Heart left ventricle (tissue), 16 donors: ENCODE results near the gene TRAF3. TPM values are rescaled to one million over a fixed set of nuclear protein-coding genes. Genes with fewer than 3 reads are reported as not detected.
A peak's percentile ranks its signal among the peaks of the same experiment; 100 is the strongest.
"Not testable (repeated sequence)": the region's sequence is repeated elsewhere in the genome, so short reads cannot be mapped to it uniquely, and the experiment has no call there.

ENCODE experiments used
- ATAC-seq, 4 donors: fragments of 200-7000 bp; cut with Tn5 transposase; one replicate each; pipeline ENCODE4 v1.9.1; 2020 to 2022; ENCODE audit warnings: moderate library complexity in 4 of 4, mild to moderate bottlenecking in 3 of 4, moderate number of reproducible peaks in 1 of 4
- DNase-seq, 5 donors: peaks; one replicate each; pipeline ENCODE4 v3.0.0-alpha.2; 2020
- H3K27ac ChIP-seq, 12 donors: fragments of 200-600 bp; sonication (generic) in 4 of 12; one replicate each; pipeline versions ENCODE4 v1.5.0 to v1.8.0; 2016 to 2022; ENCODE audit warnings: mild to moderate bottlenecking in 2 of 12
- H3K27me3 ChIP-seq, 9 donors: fragments of 200-600 bp; sonication (generic) in 2 of 9; one replicate each; pipeline versions ENCODE4 v1.5.1 to v1.8.0; 2016 to 2022; ENCODE audit warnings: mild to moderate bottlenecking in 3 of 9
- H3K36me3 ChIP-seq, 9 donors: fragments of 200-600 bp; sonication (generic) in 2 of 9; one replicate each; pipeline versions ENCODE4 v1.5.0 to v1.8.0; 2018 to 2022; ENCODE audit warnings: mild to moderate bottlenecking in 2 of 9
- H3K4me1 ChIP-seq, 12 donors: fragments of 200-600 bp; sonication (generic) in 4 of 12; one replicate each; pipeline versions ENCODE4 v1.5.0 to v1.8.0; 2016 to 2022; ENCODE audit warnings: mild to moderate bottlenecking in 3 of 12
- H3K4me3 ChIP-seq, 12 donors: fragments of 200-600 bp; sonication (generic) in 4 of 12; one replicate each; pipeline versions ENCODE4 v1.5.0 to v1.8.0; 2017 to 2022; ENCODE audit warnings: mild to moderate bottlenecking in 9 of 12, moderate library complexity in 4 of 12
- H3K9me3 ChIP-seq, 12 donors: fragments of 200-600 bp; sonication (generic) in 4 of 12; one replicate each; pipeline versions ENCODE4 v1.5.0 to v1.8.0; 2016 to 2022; ENCODE audit warnings: mild to moderate bottlenecking in 1 of 12
- CTCF ChIP-seq, 12 donors: fragments of 200-600 bp; sonication (generic) in 4 of 12; IDR thresholded peaks; one replicate each; pipeline versions ENCODE4 v1.5.0 to v1.8.0; 2018 to 2022; ENCODE audit warnings: antibody characterized with exemption in 12 of 12, mild to moderate bottlenecking in 5 of 12
- POLR2A ChIP-seq, 2 donors: fragments of 450-650 bp; IDR thresholded peaks; one replicate each; pipeline ENCODE4 v1.6.1; 2017; ENCODE audit warnings: antibody characterized with exemption in 2 of 2, mild to moderate bottlenecking in 2 of 2, moderate library complexity in 2 of 2
- WGBS, 4 donors: extraction: QIAGEN DNeasy Blood & Tissue Kit in 2 of 4; methylation state at CpG; one replicate each; pipeline versions ENCODE4 v1.1.5 to v1.1.7; 2013 to 2018; 5-methylcytosine and 5-hydroxymethylcytosine counted together
- intact Hi-C, 10 donors: fragments of 100-400 bp; cut with DNase I; formaldehyde crosslinking; loops; one replicate each; pipeline versions ENCODE4 v1.11.1 to v1.14.2; 2022
- polyA plus RNA-seq, 2 donors: library from polyadenylated mRNA; stranded (reverse); fragments of 200-250 nt; gene quantifications; one replicate each; pipeline ENCODE4 v1.2.3, GENCODE V29; 2013
- total RNA-seq, 9 donors: library from RNA; depleted of rRNA in 2 of 9; stranded (reverse); fragments of >200 nt in 2 of 9; fragmentation: NEBNext Ultra II Directional in 3 of 9; extraction: Animal tissue kit (Norgen Biotek cat#: 25700) in 3 of 9; gene quantifications; one replicate each; pipeline versions ENCODE4 v1.1.0 to v1.2.4, GENCODE V29; 2016 to 2023
- donor health status: ischemic (EF 13 %, LVEDD 7.1; RV severe dilation, severe dysfunction).
- donor health status: healthy with polysubstance abuse.
- donor health status: DM: no; HTN: yes; CAD: no.
- donor health status: DM: no; HTN: no; CAD: no.
- donor health status: ischemic (EF 25% LVEDD 6.9; RV normal size, moderate dysfunction).
- donor health status: ischemic (EF 25% LVEDD 5.7; RV mildly dilated, moderate dysfunction).
- donor health status: healthy.
- donor health status: DM: yes; HTN: yes; CAD: no.
- donor health status: ischemic (EF 35%, LVEDD 5.7; RV mildly dilated, moderate dysfunction).
- donor health status: nonischemic (EF 11% LVEDD 7.7; RV severe dilation, severe dysfunction).
- donor health status: DM: yes; HTN: yes; CAD: no.
- donor health status: PGD.
- donor health status: ischemic (EF 29% LVEDD 5.4; RV normal size, mild dysfunction).
- donor health status: nonischemic (EF 23%, LVEDD 6.1; RV moderate dilation, normal function).

Gene TRAF3
- total and polyA plus RNA-seq, 11 donors: 1.6 to 20.6 (median 10.6) TPM

- no peaks in the 10 kb centered on the region for H3K27me3 ChIP-seq
- H3K4me3 ChIP-seq: no peak overlapping the region
- 93 to 96% (median 95%) methylated on average over 10 of the region's 10 CpGs for WGBS, 4 donors
- DNase-seq: no peak
- intact Hi-C loops: no loop called here
- H3K27ac ChIP-seq: no peak overlapping the region
- H3K36me3 ChIP-seq: no peaks in the 10 kb centered on the region
- H3K4me1 ChIP-seq: peaks cover 0 to 13% (median 0%) of the 10 kb centered on the region in 12 donors
- no peaks in the 10 kb centered on the region for H3K9me3 ChIP-seq
- no peak for ATAC-seq
- TF ChIP-seq POLR2A (IDR thresholded peaks at IDR 0.05): no peak
- TF ChIP-seq CTCF (IDR thresholded peaks at IDR 0.05): no peak
Measured at GRCh38 chr14:102822311-102822863, 45.1 kb downstream of the TRAF3 start.

GRCh38 chr14:102822887-102823286, 45.6 kb downstream of the TRAF3 start:
- DNase-seq, ATAC-seq, intact Hi-C loops, H3K36me3 ChIP-seq, H3K27ac ChIP-seq, H3K9me3 ChIP-seq, H3K4me3 ChIP-seq, H3K27me3 ChIP-seq: not testable (repeated sequence)
- H3K4me1 ChIP-seq: peaks cover 0 to 13% (median 0%) of the 10 kb centered on the region in 12 donors
- 93 to 97% (median 96%) methylated on average over 6 of the region's 6 CpGs for WGBS, 4 donors

GRCh38 chr14:102823546-102823945, 46.3 kb downstream of the TRAF3 start:
- Histone ChIP-seq H3K4me1 (peaks cover 0 to 13% (median 0%) of the 10 kb centered on the region in 12 donors), H3K4me3 (no peak overlapping the region), H3K27ac (no peak overlapping the region), H3K9me3 (no peaks in the 10 kb centered on the region), H3K36me3 (no peaks in the 10 kb centered on the region), H3K27me3 (no peaks in the 10 kb centered on the region)
- TF ChIP-seq POLR2A (IDR thresholded peaks at IDR 0.05): no peak
- TF ChIP-seq CTCF (IDR thresholded peaks at IDR 0.05): no peak
- intact Hi-C loops: no loop called here
- no peak for ATAC-seq
- 91 to 94% (median 92%) methylated on average over 5 of the region's 5 CpGs for WGBS, 4 donors
- DNase-seq: no peak

GRCh38 chr14:102824832-102825231, 47.6 kb downstream of the TRAF3 start:
- TF ChIP-seq CTCF (IDR thresholded peaks at IDR 0.05) (peak in 8 of 12 donors; percentile 17 to 43 (median 28)), POLR2A (IDR thresholded peaks at IDR 0.05) (no peak)
- H3K4me3 ChIP-seq: no peak overlapping the region
- 58 to 79% (median 74%) methylated on average over 6 to 8 of the region's 8 CpGs for WGBS, 4 donors
- no peaks in the 10 kb centered on the region for H3K9me3 ChIP-seq
- intact Hi-C loops: loop anchor here in 3 of 10 donors (5.0 kb wide), 1 partner anchor 92 kb away; no protein-coding TSS in a partner anchor
- H3K4me1 ChIP-seq: peaks cover 0 to 13% (median 0%) of the 10 kb centered on the region in 12 donors
- peak; percentile 95 to 98 (median 98) for ATAC-seq
- H3K36me3 ChIP-seq: no peaks in the 10 kb centered on the region
- no peak overlapping the region for H3K27ac ChIP-seq
- DNase-seq: peak; percentile 51 to 83 (median 79)
- H3K27me3 ChIP-seq: no peaks in the 10 kb centered on the region
